ENCODE data around the gene ZNF217. TPM values are rescaled to one million over a fixed set of nuclear protein-coding genes. Genes with fewer than 3 reads are reported as not detected.
"Not testable (repeated sequence)": the region's sequence is repeated elsewhere in the genome, so short reads cannot be mapped to it uniquely, and the experiment has no call there.

The ZNF217 gene
- total and polyA plus RNA-seq, 2 experiments from 2014 or later = 10.4 to 23.5 TPM

GRCh38 chr20:53555081-53555480 lies 38.6 kb downstream of the ZNF217 start:
- H3K9me2 ChIP-seq (ENCODE audit: insufficient read depth) = no peaks in the 10 kb centered on the region
- no peak overlapping the region for H3K4me3 ChIP-seq
- TF ChIP-seq EZH2 (IDR thresholded peaks at IDR 0.05; ENCODE audit: insufficient read depth, poor library complexity, severe bottlenecking) (no peak), EZH2phosphoT487 (IDR thresholded peaks at IDR 0.05; ENCODE audit: insufficient read depth, low read depth) (no peak)
- H3K79me2 ChIP-seq (ENCODE audit: insufficient read depth) = no peaks in the 10 kb centered on the region
- H3K9ac ChIP-seq = no peak overlapping the region
- H3F3A ChIP-seq (ENCODE audit: insufficient read depth) = peaks cover 12% of the 10 kb centered on the region; the same call in 1 of the 2 replicates
- in situ Hi-C loops (cut with MboI) = no loop called here
- no peaks in the 10 kb centered on the region for H3K27me3 ChIP-seq (replicated peaks; ENCODE audit: insufficient read depth)
- no peaks in the 10 kb centered on the region for H3K9me3 ChIP-seq (ENCODE audit: low read depth)
- H3K36me3 ChIP-seq (ENCODE audit: low read depth) = no peaks in the 10 kb centered on the region
- H3K4me1 ChIP-seq (ENCODE audit: insufficient read depth) = no peaks in the 10 kb centered on the region
- H4K20me1 ChIP-seq (ENCODE audit: insufficient read depth) = no peaks in the 10 kb centered on the region
- 96 to 100% methylated on average over 4 of the region's 4 CpGs for WGBS, 2 experiments (ENCODE audit: low coverage in 1 of 2, low lambda C conversion rate in 2 of 2, missing lambda C conversion rate in 2 of 2)
- DNase-seq = no peak
- no peak overlapping the region for H3K27ac ChIP-seq
- no peak overlapping the region for H2AFZ ChIP-seq
- no peak overlapping the region for H3K4me2 ChIP-seq (ENCODE audit: unreplicated experiment)

DNA sequence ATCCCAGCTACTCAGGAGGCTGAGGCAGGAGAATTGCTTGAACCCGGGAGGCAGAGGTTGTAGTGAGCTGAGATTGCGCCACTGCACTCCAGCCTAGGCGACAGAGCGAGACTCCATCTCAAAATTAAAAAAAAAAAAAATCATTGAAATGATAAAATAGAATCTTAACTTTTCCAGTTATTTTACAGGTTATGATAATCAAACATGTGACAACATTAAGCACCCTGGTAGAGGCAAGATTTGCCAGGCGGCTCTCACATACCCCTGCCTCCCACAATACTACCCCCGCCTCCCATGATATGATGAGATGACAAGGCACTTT lies 41.1 kb downstream of the ZNF217 start:
- H3K27me3 ChIP-seq (replicated peaks; ENCODE audit: insufficient read depth); H3K9me2 ChIP-seq (ENCODE audit: insufficient read depth); H3K4me3 ChIP-seq; H3K9ac ChIP-seq; H2AFZ ChIP-seq; H3K79me2 ChIP-seq (ENCODE audit: insufficient read depth); H3K4me2 ChIP-seq (ENCODE audit: unreplicated experiment); in situ Hi-C loops (cut with MboI); H3K9me3 ChIP-seq (ENCODE audit: low read depth); DNase-seq; H4K20me1 ChIP-seq (ENCODE audit: insufficient read depth); H3K27ac ChIP-seq; H3K4me1 ChIP-seq (ENCODE audit: insufficient read depth); H3F3A ChIP-seq (ENCODE audit: insufficient read depth); H3K36me3 ChIP-seq (ENCODE audit: low read depth): not testable (repeated sequence)
- WGBS, 2 experiments (ENCODE audit: low coverage in 1 of 2, low lambda C conversion rate in 2 of 2, missing lambda C conversion rate in 2 of 2) = 99 to 100% methylated on average over 6 of the region's 6 CpGs

GRCh38 chr20:53551719-53552571 lies 41.7 kb downstream of the ZNF217 start:
- H3K9me3 ChIP-seq (ENCODE audit: low read depth); H3K9ac ChIP-seq; DNase-seq; H3K36me3 ChIP-seq (ENCODE audit: low read depth); H3K9me2 ChIP-seq (ENCODE audit: insufficient read depth); H3K4me2 ChIP-seq (ENCODE audit: unreplicated experiment); H2AFZ ChIP-seq; H3K4me1 ChIP-seq (ENCODE audit: insufficient read depth); H3K27ac ChIP-seq; H4K20me1 ChIP-seq (ENCODE audit: insufficient read depth); H3K79me2 ChIP-seq (ENCODE audit: insufficient read depth); in situ Hi-C loops (cut with MboI); H3F3A ChIP-seq (ENCODE audit: insufficient read depth); H3K27me3 ChIP-seq (replicated peaks; ENCODE audit: insufficient read depth); H3K4me3 ChIP-seq: not testable (repeated sequence)
- WGBS, 2 experiments (ENCODE audit: low coverage in 1 of 2, low lambda C conversion rate in 2 of 2, missing lambda C conversion rate in 2 of 2) = 91 to 94% methylated on average over 12 of the region's 12 CpGs

- Histone ChIP-seq H3K27ac (no peak overlapping the region), H3F3A (ENCODE audit: insufficient read depth) (no peaks in the 10 kb centered on the region), H3K4me2 (ENCODE audit: unreplicated experiment) (no peak overlapping the region), H3K4me3 (no peak overlapping the region), H3K4me1 (ENCODE audit: insufficient read depth) (peaks cover 4% of the 10 kb centered on the region; the same call in 1 of the 2 replicates), H3K27me3 (replicated peaks; ENCODE audit: insufficient read depth) (no peaks in the 10 kb centered on the region), H3K79me2 (ENCODE audit: insufficient read depth) (no peaks in the 10 kb centered on the region), H4K20me1 (ENCODE audit: insufficient read depth) (no peaks in the 10 kb centered on the region), H3K9me2 (ENCODE audit: insufficient read depth) (no peaks in the 10 kb centered on the region), H3K9me3 (ENCODE audit: low read depth) (no peaks in the 10 kb centered on the region), H3K9ac (no peak overlapping the region), H2AFZ (no peak overlapping the region), H3K36me3 (ENCODE audit: low read depth) (no peaks in the 10 kb centered on the region)
- in situ Hi-C loops (cut with MboI) = no loop called here
- no peak for TF ChIP-seq EZH2 (IDR thresholded peaks at IDR 0.05; ENCODE audit: insufficient read depth, poor library complexity, severe bottlenecking)
- TF ChIP-seq EZH2phosphoT487 (IDR thresholded peaks at IDR 0.05; ENCODE audit: insufficient read depth, low read depth) = no peak
- DNase-seq = no peak
- WGBS, 2 experiments (ENCODE audit: low coverage in 1 of 2, low lambda C conversion rate in 2 of 2, missing lambda C conversion rate in 2 of 2) = 79 to 83% methylated on average over 11 of the region's 11 CpGs
Measured at GRCh38 chr20:53550280-53551187, 43.1 kb downstream of the ZNF217 start.
